Mucosa of stomach (tissue), 1 donor: Measurements from ENCODE around the gene ENPP3.

ENCODE experiments used
- H3K27me3 ChIP-seq: one replicate; pipeline ENCODE4 v1.7.0; 2013; ENCODE audit warnings: mild to moderate bottlenecking, low read length; ENCODE audit not compliant: control insufficient read depth, insufficient read depth
- H3K36me3 ChIP-seq: one replicate; pipeline ENCODE4 v1.7.0; 2013; ENCODE audit warnings: low read length; ENCODE audit not compliant: control insufficient read depth, insufficient read depth
- H3K4me1 ChIP-seq: one replicate; pipeline ENCODE4 v1.7.0; 2013; ENCODE audit warnings: mild to moderate bottlenecking, low read length; ENCODE audit not compliant: control insufficient read depth, insufficient read depth
- H3K4me3 ChIP-seq: one replicate; pipeline ENCODE4 v1.7.0; 2013; ENCODE audit warnings: low read length
- H3K9ac ChIP-seq: one replicate; pipeline ENCODE4 v1.7.0; 2013; ENCODE audit warnings: mild to moderate bottlenecking, low read length, moderate library complexity
- H3K9me3 ChIP-seq: one replicate; pipeline ENCODE4 v1.7.0; 2013; ENCODE audit warnings: mild to moderate bottlenecking, low read length, moderate library complexity; ENCODE audit not compliant: control insufficient read depth
- donor health status: Pancreatic carcinoma.

The ENPP3 gene

GRCh38 chr6:131645846-131646245 is 8.7 kb downstream of the ENPP3 start:
- Histone ChIP-seq H3K4me3 (no peak overlapping the region), H3K36me3 (no peaks in the 10 kb centered on the region), H3K9me3 (no peaks in the 10 kb centered on the region), H3K9ac (no peak overlapping the region), H3K27me3 (no peaks in the 10 kb centered on the region), H3K4me1 (peaks cover 11% of the 10 kb centered on the region)

DNA sequence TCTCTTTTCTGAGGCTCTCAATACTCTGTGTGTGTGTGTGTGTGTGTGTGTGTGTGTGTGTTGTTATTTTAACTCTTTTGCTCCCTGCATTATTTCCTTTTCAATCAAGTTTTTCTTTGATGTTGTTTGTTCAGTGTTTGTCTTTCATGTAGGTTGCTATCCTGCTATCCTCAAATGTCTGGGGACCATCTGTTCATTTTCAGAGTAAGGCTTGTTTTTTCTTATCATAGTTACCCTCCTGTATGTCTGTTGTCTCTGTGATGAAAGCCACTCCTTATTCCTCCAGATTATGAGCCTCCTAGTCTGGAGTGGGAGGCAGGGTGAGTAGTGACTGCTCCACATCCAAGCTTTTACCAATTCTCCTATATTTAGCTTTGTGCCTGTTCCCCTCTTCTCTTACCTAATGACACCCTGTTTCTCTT is 9.2 kb downstream of the ENPP3 start:
- Histone ChIP-seq H3K27me3 (no peaks in the 10 kb centered on the region), H3K36me3 (no peaks in the 10 kb centered on the region), H3K9ac (no peak overlapping the region), H3K4me3 (no peak overlapping the region), H3K9me3 (no peaks in the 10 kb centered on the region), H3K4me1 (peaks cover 15% of the 10 kb centered on the region)

- Histone ChIP-seq H3K4me3 (no peak overlapping the region), H3K4me1 (peaks cover 21% of the 10 kb centered on the region), H3K27me3 (no peaks in the 10 kb centered on the region), H3K9me3 (no peaks in the 10 kb centered on the region), H3K36me3 (no peaks in the 10 kb centered on the region), H3K9ac (no peak overlapping the region)
Measured at GRCh38 chr6:131651782-131652181, 14.7 kb downstream of the ENPP3 start.

DNA sequence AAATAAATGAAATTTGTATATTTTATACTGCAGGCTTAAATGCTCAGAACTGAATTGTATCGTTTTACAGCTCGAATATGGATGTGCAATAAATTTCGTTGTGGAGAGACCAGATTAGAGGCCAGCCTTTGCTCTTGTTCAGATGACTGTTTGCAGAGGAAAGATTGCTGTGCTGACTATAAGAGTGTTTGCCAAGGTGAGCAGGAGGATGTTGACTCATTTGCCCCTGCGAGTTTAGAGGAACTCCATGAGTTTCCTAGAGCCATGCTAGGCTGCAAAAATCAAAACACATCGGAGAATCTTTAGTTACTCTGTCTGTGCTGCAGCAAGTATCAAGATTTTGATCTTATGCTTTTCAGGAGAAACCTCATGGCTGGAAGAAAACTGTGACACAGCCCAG is 15.4 kb downstream of the ENPP3 start:
- H3K9ac ChIP-seq: no peak overlapping the region

GRCh38 chr6:131654326-131654725 is 17.2 kb downstream of the ENPP3 start:
- Histone ChIP-seq H3K4me1 (peaks cover 17% of the 10 kb centered on the region), H3K36me3 (no peaks in the 10 kb centered on the region), H3K4me3 (no peak overlapping the region), H3K9me3 (no peaks in the 10 kb centered on the region), H3K9ac (no peak overlapping the region), H3K27me3 (no peaks in the 10 kb centered on the region)

More for the DNA sequence above, 15.4 kb downstream of the ENPP3 start:
- Histone ChIP-seq H3K4me3 (no peak overlapping the region), H3K4me1 (peaks cover 21% of the 10 kb centered on the region), H3K36me3 (no peaks in the 10 kb centered on the region), H3K27me3 (no peaks in the 10 kb centered on the region), H3K9me3 (no peaks in the 10 kb centered on the region)

DNA sequence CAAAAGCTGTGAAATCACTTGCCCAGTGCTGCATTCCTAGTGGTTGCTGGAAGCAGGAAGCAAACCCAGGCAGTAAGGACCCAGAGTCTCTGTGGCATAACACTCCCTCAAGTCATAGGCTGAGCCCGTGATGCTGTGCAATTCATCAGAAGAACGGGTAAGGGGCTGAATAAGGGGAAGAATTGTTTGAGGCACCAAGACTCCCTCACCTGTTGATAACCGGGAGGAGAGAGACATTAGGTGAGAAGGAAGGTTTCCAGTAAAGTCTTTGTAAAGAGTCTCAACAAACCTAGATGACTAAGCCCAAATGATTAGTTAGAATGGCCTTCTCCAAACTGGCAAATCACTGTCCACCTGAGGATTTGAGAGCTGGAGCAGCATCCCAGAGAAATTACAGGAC is 18.3 kb downstream of the ENPP3 start:
- H3K9me3 ChIP-seq: no peaks in the 10 kb centered on the region
- H3K36me3 ChIP-seq: no peaks in the 10 kb centered on the region
- peaks cover 13% of the 10 kb centered on the region for H3K4me1 ChIP-seq
- H3K9ac ChIP-seq: no peak overlapping the region
- H3K4me3 ChIP-seq: no peak overlapping the region
- H3K27me3 ChIP-seq: no peaks in the 10 kb centered on the region

- H3K4me3 ChIP-seq: no peak overlapping the region
- H3K9me3 ChIP-seq: no peaks in the 10 kb centered on the region
- H3K9ac ChIP-seq: no peak overlapping the region
- no peaks in the 10 kb centered on the region for H3K36me3 ChIP-seq
- no peaks in the 10 kb centered on the region for H3K27me3 ChIP-seq
- peaks cover 13% of the 10 kb centered on the region for H3K4me1 ChIP-seq
Measured at GRCh38 chr6:131655951-131656350, 18.8 kb downstream of the ENPP3 start.

GRCh38 chr6:131656667-131657066 is 19.6 kb downstream of the ENPP3 start:
- H3K36me3 ChIP-seq: no peaks in the 10 kb centered on the region
- no peaks in the 10 kb centered on the region for H3K9me3 ChIP-seq
- peaks cover 5% of the 10 kb centered on the region for H3K4me1 ChIP-seq
- no peaks in the 10 kb centered on the region for H3K27me3 ChIP-seq
- H3K9ac ChIP-seq: no peak overlapping the region
- H3K4me3 ChIP-seq: no peak overlapping the region

GRCh38 chr6:131657222-131657621 is 20.1 kb downstream of the ENPP3 start:
- Histone ChIP-seq H3K4me3 (no peak overlapping the region), H3K9me3 (no peaks in the 10 kb centered on the region), H3K4me1 (no peaks in the 10 kb centered on the region), H3K27me3 (no peaks in the 10 kb centered on the region), H3K9ac (no peak overlapping the region), H3K36me3 (no peaks in the 10 kb centered on the region)

GRCh38 chr6:131657630-131658111 is 20.6 kb downstream of the ENPP3 start:
- no peaks in the 10 kb centered on the region for H3K27me3 ChIP-seq
- H3K9me3 ChIP-seq: no peaks in the 10 kb centered on the region
- no peaks in the 10 kb centered on the region for H3K36me3 ChIP-seq
- no peaks in the 10 kb centered on the region for H3K4me1 ChIP-seq
- H3K9ac ChIP-seq: no peak overlapping the region
- no peak overlapping the region for H3K4me3 ChIP-seq

- no peak overlapping the region for H3K4me3 ChIP-seq
- no peaks in the 10 kb centered on the region for H3K4me1 ChIP-seq
- no peaks in the 10 kb centered on the region for H3K27me3 ChIP-seq
- no peak overlapping the region for H3K9ac ChIP-seq
- no peaks in the 10 kb centered on the region for H3K36me3 ChIP-seq
- H3K9me3 ChIP-seq: no peaks in the 10 kb centered on the region
Measured at GRCh38 chr6:131658287-131658686, 21.2 kb downstream of the ENPP3 start.

- no peaks in the 10 kb centered on the region for H3K9me3 ChIP-seq
- H3K27me3 ChIP-seq: no peaks in the 10 kb centered on the region
- no peak overlapping the region for H3K4me3 ChIP-seq
- no peaks in the 10 kb centered on the region for H3K4me1 ChIP-seq
- H3K9ac ChIP-seq: no peak overlapping the region
- H3K36me3 ChIP-seq: no peaks in the 10 kb centered on the region
Measured at GRCh38 chr6:131660195-131660594, 23.1 kb downstream of the ENPP3 start.

DNA sequence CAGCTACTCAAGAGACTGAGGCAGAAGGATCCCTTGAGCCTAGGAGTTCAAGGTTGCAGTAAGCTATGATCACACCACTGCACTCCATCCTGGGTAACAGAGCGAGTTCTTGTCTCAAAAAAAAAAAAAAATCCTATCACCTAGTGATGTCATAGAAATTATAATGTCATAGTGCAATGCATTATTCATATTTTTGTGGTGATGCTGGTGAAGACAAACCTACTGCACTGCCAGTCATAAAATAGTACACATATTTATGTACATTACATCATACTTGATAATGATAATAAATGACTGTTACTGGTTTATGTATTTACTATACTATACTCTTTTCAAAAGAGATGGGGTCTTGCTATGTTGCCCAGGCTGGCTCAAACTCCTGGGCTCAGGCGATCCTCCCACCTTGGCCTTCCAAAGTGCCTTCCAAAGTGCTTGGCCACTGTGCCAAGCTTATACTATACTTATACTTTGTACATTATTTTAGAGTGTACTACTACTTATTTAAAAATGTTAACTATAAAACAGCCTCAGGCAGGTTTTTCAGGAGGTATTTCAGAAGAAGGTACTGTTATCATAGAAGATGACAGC is 26.6 kb downstream of the ENPP3 start:
- Histone ChIP-seq H3K9me3 (no peaks in the 10 kb centered on the region), H3K4me1 (no peaks in the 10 kb centered on the region), H3K27me3 (no peaks in the 10 kb centered on the region), H3K36me3 (no peaks in the 10 kb centered on the region), H3K9ac (no peak overlapping the region), H3K4me3 (no peak overlapping the region)
